Left cardiac atrium (tissue), 4 donors: ENCODE results near the gene EPHA2. TPM values are rescaled to one million over a fixed set of nuclear protein-coding genes. Genes with fewer than 3 reads are reported as not detected.
A peak's percentile ranks its signal among the peaks of the same experiment; 100 is the strongest.

ENCODE experiments used
- ATAC-seq, 2 donors: fragments of 200-7000 bp; cut with Tn5 transposase; one replicate each; pipeline ENCODE4 v1.9.1; 2020; ENCODE audit warnings: mild to moderate bottlenecking in 2 of 2, moderate library complexity in 2 of 2
- DNase-seq: peaks from one replicate; pipeline ENCODE4 v3.0.0-alpha.2; 2020
- intact Hi-C, 2 donors: fragments of 100-400 bp; cut with DNase I; formaldehyde crosslinking; loops; one replicate each; pipeline versions ENCODE4 v1.14.1 to v1.15.1; 2022 to 2023
- total RNA-seq, 2 donors: library from RNA; stranded (reverse); fragmentation: NEBNext Ultra II Directional; extraction: Animal tissue kit (Norgen Biotek cat#: 25700); gene quantifications; one replicate each; pipeline ENCODE4 v1.2.1, GENCODE V29; 2021
- donor health status: DM: no; HTN: yes; CAD: no.
- donor health status: DM: no; HTN: yes; CAD: no; lungs with severe emphysema.
- donor health status: DM: yes; HTN: yes; CAD: no.
- donor health status: Dilated cardiomyopathy.

EPHA2 gene
- total RNA-seq, 2 donors from 2014 or later, result 8.1 to 24.1 TPM

- peak in 1 of 2 donors; percentile 83 for ATAC-seq
- intact Hi-C loops, result no loop called here
These were observed 66.9 kb downstream of the EPHA2 start for GRCh38 chr1:16088996-16089395.

DNA sequence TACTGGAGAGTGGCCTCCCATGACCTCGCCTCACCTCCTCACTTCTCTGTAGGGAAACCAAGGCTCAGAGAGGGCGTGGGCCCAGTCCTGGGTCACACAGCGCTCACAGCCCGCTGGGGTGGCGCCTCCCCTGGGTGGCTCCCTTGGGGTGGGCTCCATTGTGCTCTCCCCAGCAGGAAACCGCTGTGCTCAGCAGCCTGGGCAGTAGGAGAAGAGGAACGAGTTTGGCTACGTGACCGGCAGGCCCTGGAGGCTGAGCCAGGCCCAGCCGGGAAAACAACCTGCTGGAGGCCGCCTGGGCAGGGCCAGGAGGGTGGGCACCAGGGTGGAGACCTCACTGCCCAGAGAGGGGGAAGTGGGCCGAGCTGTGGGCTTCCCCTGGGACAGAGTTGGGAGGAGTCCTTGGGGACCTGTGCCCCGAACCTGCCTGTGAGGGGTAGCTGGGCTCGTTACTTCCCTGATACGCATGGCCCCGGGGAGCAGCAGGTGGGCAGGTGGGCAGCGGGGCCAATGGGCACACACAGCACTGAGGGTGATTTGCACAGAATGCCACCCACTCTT is 67.4 kb downstream of the EPHA2 start:
- intact Hi-C loops, result no loop called here
- ATAC-seq (peak in 1 of 2 donors; percentile 7), DNase-seq (no peak)

More at GRCh38 chr1:16088996-16089395, 66.9 kb downstream of the EPHA2 start:
- DNase-seq, result no peak

GRCh38 chr1:16087733-16088132 is 68.1 kb downstream of the EPHA2 start:
- intact Hi-C loops, result no loop called here
- no peak for ATAC-seq

GRCh38 chr1:16085522-16085921 is 70.3 kb downstream of the EPHA2 start:
- DNase-seq (no peak), ATAC-seq (no peak)
- intact Hi-C loops, result no loop called here

More at GRCh38 chr1:16087733-16088132, 68.1 kb downstream of the EPHA2 start:
- no peak for DNase-seq

GRCh38 chr1:16083486-16083885 is 72.4 kb downstream of the EPHA2 start:
- ATAC-seq, result no peak
- intact Hi-C loops, result loop anchor here in 1 of 2 donors (2.0 to 5.0 kb wide), 2 partner anchors 71 to 159 kb away; no protein-coding TSS in a partner anchor
- no peak for DNase-seq

DNA sequence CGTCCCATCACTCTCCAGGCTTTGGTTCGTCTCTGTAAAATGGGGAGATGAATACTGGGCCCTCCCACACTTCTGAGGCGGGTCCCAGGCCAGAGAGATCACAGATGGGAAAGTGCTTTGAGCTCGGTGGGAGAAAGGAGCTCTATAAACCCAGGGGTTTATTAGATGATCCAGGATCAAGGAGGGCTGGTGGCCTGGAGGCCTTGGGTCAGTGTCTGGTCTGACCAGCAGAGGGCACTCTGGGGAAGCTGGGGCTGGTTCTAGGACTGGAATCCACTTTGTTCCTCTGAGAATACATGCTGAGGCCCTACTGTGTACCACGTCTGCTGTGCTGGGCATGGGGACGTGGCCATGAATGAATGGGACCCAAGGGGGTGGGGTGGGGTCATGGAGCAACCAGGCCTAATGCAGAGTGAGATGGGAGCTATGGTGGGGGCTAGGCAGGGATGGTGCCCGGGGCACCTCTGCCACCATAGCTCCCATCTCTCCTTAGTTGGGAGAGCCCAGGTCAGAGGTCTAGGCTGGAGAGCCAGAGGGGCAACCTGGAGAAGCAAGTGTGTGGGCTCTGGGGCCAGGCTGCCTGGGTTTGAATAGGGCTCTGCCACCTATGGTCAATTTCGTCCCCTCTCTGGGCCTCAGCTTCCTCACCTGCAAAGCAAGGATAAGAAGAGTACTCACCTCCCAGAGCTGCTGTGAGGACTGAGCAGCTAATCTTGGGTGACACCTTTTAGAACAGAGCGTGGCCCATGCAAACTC is 73.4 kb downstream of the EPHA2 start:
- intact Hi-C loops, result loop anchor here in 1 of 2 donors (1.0 to 5.0 kb wide), 3 partner anchors 72 to 160 kb away; no protein-coding TSS in a partner anchor
- DNase-seq (peak; percentile 75), ATAC-seq (peak in 1 of 2 donors; percentile 52)

GRCh38 chr1:16081636-16082035 is 74.2 kb downstream of the EPHA2 start:
- no peak for DNase-seq
- intact Hi-C loops, result loop anchor here in 1 of 2 donors (1.0 to 5.0 kb wide), 3 partner anchors 73 to 161 kb away; no protein-coding TSS in a partner anchor
- no peak for ATAC-seq

DNA sequence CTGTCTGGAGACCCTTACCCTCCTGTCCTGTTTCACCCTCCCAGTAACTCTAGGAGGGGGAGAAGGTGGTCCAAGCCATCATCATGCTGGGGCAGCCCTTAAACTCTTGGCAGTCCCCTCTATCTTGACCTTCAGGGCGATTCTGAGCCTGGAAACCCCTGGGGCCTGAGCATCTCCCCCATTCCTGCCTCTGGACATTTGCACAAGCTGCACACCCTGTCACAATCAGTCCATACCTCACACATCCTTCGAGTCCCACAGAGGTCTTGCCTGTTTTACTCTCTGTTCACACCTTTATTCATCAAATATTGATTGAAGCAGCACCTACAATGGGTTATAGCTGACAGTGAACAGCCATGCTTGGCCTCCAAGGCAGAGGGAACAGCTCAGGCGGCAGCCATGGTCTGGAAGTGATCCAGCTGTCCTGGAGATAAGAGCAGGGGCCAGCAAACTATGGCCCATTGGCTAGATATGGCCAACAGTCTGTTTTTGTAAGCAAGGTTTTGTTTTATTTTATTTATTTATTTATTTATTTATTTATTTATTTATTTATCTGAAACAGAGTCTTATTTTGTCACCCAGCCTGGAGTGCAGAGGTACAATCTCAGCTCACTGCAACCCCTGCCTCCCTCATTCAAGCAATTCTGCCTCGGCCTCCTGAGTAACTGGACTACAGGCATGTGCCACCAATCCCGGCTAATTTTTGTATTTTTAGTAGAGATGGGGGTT is 75.3 kb downstream of the EPHA2 start:
- DNase-seq (no peak), ATAC-seq (no peak)
- intact Hi-C loops, result loop anchor here in 1 of 2 donors (5.0 kb wide), 1 partner anchor 162 kb away; no protein-coding TSS in a partner anchor

- DNase-seq (peak; percentile 79), ATAC-seq (peak; percentile 59 to 72)
- intact Hi-C loops, result loop anchor here (1.0 to 5.0 kb wide), 3 partner anchors 108 to 283 kb away; no protein-coding TSS in a partner anchor
These were observed 76.8 kb downstream of the EPHA2 start for GRCh38 chr1:16078925-16079656.

DNA sequence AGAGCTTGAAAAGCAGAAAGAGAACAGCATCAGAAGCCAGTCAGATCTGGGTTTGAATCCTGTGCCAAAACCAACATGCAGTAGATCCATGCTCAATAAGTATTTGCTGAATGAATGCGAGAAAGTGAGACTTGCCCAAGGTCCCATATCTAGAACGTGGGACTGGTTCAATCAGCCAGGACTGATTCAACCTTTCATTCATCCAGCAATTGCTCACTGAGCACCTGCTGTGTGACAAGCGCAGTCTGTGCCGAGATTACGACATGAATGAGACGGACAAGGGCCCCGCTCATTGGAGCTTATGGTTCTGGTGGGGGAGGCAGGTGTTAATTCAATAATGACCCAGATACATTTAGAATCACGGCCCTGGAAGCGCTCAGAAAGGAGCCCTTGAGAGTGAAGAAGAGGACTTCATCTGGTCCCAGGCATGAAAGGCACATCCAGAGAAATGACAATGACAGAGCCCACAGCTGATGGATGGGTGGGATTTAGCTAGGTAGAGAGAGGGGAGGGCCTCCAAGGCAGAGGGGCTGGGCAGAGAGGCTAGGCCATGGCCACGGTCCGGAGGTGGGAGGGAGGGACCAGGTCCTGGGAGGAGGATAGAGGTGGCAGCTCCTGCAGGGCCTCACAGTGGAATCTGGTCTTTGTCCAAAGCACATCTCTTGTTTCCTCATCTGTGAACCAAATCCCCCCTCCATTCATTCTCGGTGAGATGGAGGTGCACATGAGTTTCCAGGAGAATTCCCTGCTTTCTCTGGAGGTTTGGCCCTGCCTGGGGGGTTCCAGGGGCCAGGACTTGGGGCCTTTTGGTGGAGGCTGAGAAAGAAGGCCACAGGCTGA is 78.2 kb downstream of the EPHA2 start:
- no peak for DNase-seq
- intact Hi-C loops, result loop anchor here (2.0 to 5.0 kb wide), 2 partner anchors 109 to 285 kb away; no protein-coding TSS in a partner anchor

DNA sequence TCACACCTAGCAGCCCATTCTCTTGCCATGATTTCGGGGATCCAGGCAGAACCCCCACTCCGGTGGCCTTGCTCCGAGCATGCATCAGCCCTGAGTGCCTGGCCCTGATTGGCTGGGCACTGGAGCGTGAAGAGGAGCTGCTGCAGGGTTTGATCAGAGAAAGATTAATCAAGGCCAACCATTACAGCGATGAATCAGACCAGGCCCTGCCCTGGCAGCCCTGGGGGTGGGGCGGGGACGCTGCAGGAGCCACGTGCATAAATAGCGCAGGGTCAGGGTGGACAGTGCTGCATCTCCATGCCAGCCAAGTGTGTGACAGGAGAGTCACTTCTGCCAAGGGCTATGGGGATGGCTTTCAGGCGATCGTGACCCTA is 79.0 kb downstream of the EPHA2 start:
- DNase-seq, result no peak
- ATAC-seq, result peak; percentile 31 to 58
- intact Hi-C loops, result loop anchor here in 1 of 2 donors (5.0 kb wide), 1 partner anchor 285 kb away; no protein-coding TSS in a partner anchor

More for the DNA sequence above, 78.2 kb downstream of the EPHA2 start:
- ATAC-seq, result no peak

DNA sequence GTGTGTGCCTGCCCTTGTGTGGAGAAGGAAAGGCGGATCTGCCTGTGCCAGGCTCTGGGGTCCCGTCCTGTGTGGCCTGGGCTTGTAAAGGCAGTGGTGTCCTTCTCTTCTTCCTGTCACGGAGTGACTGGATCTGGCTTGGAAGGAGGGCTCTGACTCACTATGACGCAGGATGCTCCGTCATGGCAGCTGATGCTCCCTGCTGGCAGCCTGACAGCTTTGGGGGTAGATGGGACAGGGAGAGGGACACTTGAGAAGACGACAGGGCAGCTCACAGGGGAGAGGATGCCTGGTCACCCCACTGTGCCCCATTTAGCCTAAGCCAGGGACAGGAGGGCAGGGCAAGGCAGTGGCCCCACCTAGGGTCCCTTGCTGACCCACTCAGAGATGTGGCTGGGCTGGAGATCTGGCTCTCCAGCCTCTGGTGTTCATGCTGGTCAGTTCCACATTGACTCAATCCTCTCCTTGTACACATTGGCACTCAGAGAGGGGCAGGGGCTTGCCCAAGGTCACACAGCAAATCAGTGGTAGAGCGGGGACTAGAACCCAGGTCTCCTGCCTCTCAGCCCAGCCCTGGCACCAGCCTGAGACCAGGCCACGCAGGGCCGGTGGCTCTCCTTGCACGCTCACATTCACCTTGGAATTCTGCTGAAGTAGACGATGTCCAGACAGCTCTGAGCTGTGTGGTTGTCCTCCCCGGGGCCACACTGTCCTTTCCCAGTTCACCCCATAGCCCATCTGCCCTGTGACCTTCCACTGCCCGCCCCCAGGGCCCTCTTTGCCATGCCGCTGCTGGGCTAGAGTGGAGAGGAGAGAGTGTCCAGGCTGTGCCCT is 79.6 kb downstream of the EPHA2 start:
- DNase-seq (peak; percentile 80), ATAC-seq (peak in 1 of 2 donors; percentile 46)
- intact Hi-C loops, result loop anchor here in 1 of 2 donors (5.0 kb wide), 1 partner anchor 286 kb away; no protein-coding TSS in a partner anchor

DNA sequence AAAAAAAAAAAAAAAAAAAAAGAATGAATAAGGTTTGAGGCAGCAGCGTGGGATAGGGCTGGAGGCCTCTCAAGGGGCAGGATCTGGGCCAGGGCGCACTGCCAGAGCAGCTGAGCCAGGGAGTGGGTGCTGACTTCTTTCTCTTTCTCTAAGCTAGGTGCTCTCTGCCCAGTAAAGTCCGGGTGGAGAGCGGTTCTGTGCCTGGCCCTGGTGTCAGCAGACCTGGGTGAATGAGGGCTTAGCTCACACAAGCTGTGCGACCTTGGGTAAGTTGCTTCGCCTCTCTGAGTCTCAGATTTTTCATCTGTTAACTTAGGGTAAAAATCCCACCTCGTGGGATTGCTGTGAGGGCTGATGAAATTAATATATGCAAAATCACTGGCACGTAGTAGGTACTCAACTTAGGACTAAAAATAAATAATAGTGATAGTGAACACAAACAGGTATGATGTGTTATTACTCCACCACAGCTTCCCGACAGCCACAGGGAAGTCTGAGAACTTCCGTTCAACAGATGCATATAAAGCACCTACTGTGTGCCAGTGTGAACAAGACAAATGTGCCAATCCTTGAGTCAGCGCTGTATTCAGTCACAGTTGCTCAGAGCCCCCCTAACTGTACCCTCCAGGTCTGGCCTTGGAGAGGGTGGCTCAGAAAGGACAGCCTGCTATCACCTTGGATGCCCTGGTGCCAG is 80.4 kb downstream of the EPHA2 start:
- DNase-seq (peak; percentile 64), ATAC-seq (peak; percentile 36 to 59)
- intact Hi-C loops, result loop anchor here in 1 of 2 donors (5.0 kb wide), 1 partner anchor 287 kb away; no protein-coding TSS in a partner anchor
